Ascending aorta (tissue), 2 donors: ENCODE measurements around the gene RAB3GAP1. TPM values are rescaled to one million over a fixed set of nuclear protein-coding genes. Genes with fewer than 3 reads are reported as not detected.

Source experiments
- DNase-seq, 2 donors: peaks; one replicate each; pipeline ENCODE4 v3.0.0-alpha.2; 2019; ENCODE audit warnings: low spot score in 2 of 2
- H3K27ac ChIP-seq, 2 donors: fragments of 200-600 bp; sonication (generic); one replicate each; pipeline ENCODE4 v1.5.1; 2016 to 2017; ENCODE audit warnings: mild to moderate bottlenecking in 1 of 2
- H3K27me3 ChIP-seq: fragments of 200-600 bp; sonication (generic); one replicate; pipeline ENCODE4 v1.5.1; 2017
- H3K36me3 ChIP-seq, 2 donors: fragments of 200-600 bp; sonication (generic); one replicate each; pipeline ENCODE4 v1.5.1; 2016
- H3K4me1 ChIP-seq, 2 donors: fragments of 200-600 bp; sonication (generic); one replicate each; pipeline ENCODE4 v1.5.1; 2016 to 2017; ENCODE audit warnings: mild to moderate bottlenecking in 1 of 2
- H3K4me3 ChIP-seq, 2 donors: fragments of 200-600 bp; sonication (generic); one replicate each; pipeline ENCODE4 v1.5.1; 2016 to 2017; ENCODE audit warnings: mild to moderate bottlenecking in 1 of 2
- H3K9me3 ChIP-seq, 2 donors: fragments of 200-600 bp; sonication (generic); one replicate each; pipeline ENCODE4 v1.5.1; 2016
- CTCF ChIP-seq, 3 experiments: fragments of 200-600 bp in 2 of 3; fragments of 450-650 bp in 1 of 3; sonication (generic) in 2 of 3; IDR thresholded peaks; one replicate each; pipeline ENCODE4 v1.5.1; 2016 to 2019; ENCODE audit warnings: antibody characterized with exemption in 3 of 3, mild to moderate bottlenecking in 1 of 3, moderate library complexity in 1 of 3
- intact Hi-C: fragments of 100-400 bp; cut with DNase I; formaldehyde crosslinking; loops from one replicate; pipeline ENCODE4 v1.15.1; 2023
- total RNA-seq: library from RNA; depleted of rRNA; stranded (reverse); fragments of >200 nt; gene quantifications from one replicate; pipeline ENCODE4 v1.1.0, GENCODE V29; 2016

Gene RAB3GAP1
- 14.8 TPM for total RNA-seq

- Histone ChIP-seq H3K4me1 (peaks cover 5 to 35% of the 10 kb centered on the region in 2 donors), H3K27ac (peak within 1 kb of the TSS; percentile 96 to 97), H3K36me3 (peaks cover 0 to 6% of the 10 kb centered on the region in 2 donors), H3K4me3 (peak within 1 kb of the TSS; percentile 71 to 75), H3K27me3 (no peaks in the 10 kb centered on the region), H3K9me3 (no peaks in the 10 kb centered on the region)
- intact Hi-C loops, result loop anchor here (1.0 to 10.0 kb wide), 5 partner anchors 135 to 933 kb away; partner anchors contain the start of genes CCNT2, DARS1, MCM6 and R3HDM1
- TF ChIP-seq CTCF (IDR thresholded peaks at IDR 0.05), result no peak
- DNase-seq, result peak; percentile 33 to 90
Observed at GRCh38 chr2:135052042-135052876, at the start of gene RAB3GAP1. Gene RAB3GAP1 (plus strand): TSS chr2:135052292. CDS start chr2:135052308, 16 bp downstream.

- Histone ChIP-seq H3K9me3 (no peaks in the 10 kb centered on the region), H3K4me1 (no peaks in the 10 kb centered on the region), H3K27me3 (no peaks in the 10 kb centered on the region), H3K36me3 (no peaks in the 10 kb centered on the region), H3K4me3 (no peak overlapping the region), H3K27ac (no peak overlapping the region)
- no peak for DNase-seq
- intact Hi-C loops, result loop anchor here (10.0 kb wide), 1 partner anchor 152 kb away; no protein-coding TSS in a partner anchor
- TF ChIP-seq CTCF (IDR thresholded peaks at IDR 0.05), result no peak
Observed at GRCh38 chr2:135002836-135003235, 49.3 kb upstream of the RAB3GAP1 start.

- H3K4me1 ChIP-seq, result no peaks in the 10 kb centered on the region
- no peak overlapping the region for H3K27ac ChIP-seq
- H3K27me3 ChIP-seq, result no peaks in the 10 kb centered on the region
- H3K9me3 ChIP-seq, result no peaks in the 10 kb centered on the region
- peak; percentile 76 to 91 (median 89) for TF ChIP-seq CTCF (IDR thresholded peaks at IDR 0.05)
- peak in 1 of 2 donors; percentile 78 for DNase-seq
- no peak overlapping the region for H3K4me3 ChIP-seq
- intact Hi-C loops, result loop anchor here (1.0 to 10.0 kb wide), 2 partner anchors 151 to 706 kb away; no protein-coding TSS in a partner anchor
- no peaks in the 10 kb centered on the region for H3K36me3 ChIP-seq
Observed at GRCh38 chr2:135004005-135004746, 47.9 kb upstream of the RAB3GAP1 start.

- no peak for TF ChIP-seq CTCF (IDR thresholded peaks at IDR 0.05)
- no peak for DNase-seq
- Histone ChIP-seq H3K4me3 (no peak overlapping the region), H3K9me3 (no peaks in the 10 kb centered on the region), H3K4me1 (no peaks in the 10 kb centered on the region), H3K36me3 (no peaks in the 10 kb centered on the region), H3K27me3 (no peaks in the 10 kb centered on the region), H3K27ac (no peak overlapping the region)
- intact Hi-C loops, result loop anchor here (10.0 kb wide), 1 partner anchor 149 kb away; no protein-coding TSS in a partner anchor
Observed at GRCh38 chr2:135005753-135006152, 46.3 kb upstream of the RAB3GAP1 start.

- no peak for DNase-seq
- H3K27ac ChIP-seq, result no peak overlapping the region
- no peak for TF ChIP-seq CTCF (IDR thresholded peaks at IDR 0.05)
- no peaks in the 10 kb centered on the region for H3K36me3 ChIP-seq
- H3K27me3 ChIP-seq, result no peaks in the 10 kb centered on the region
- no peak overlapping the region for H3K4me3 ChIP-seq
- intact Hi-C loops, result loop anchor here (10.0 kb wide), 1 partner anchor 145 kb away; no protein-coding TSS in a partner anchor
- H3K4me1 ChIP-seq, result no peaks in the 10 kb centered on the region
- H3K9me3 ChIP-seq, result no peaks in the 10 kb centered on the region
Observed at GRCh38 chr2:135009339-135009738, 42.8 kb upstream of the RAB3GAP1 start.
